C4-2B (cell line): ENCODE results near the gene SCTR.

Source experiments
- ZFX ChIP-seq: fragments of 450-650 bp; IDR thresholded peaks from 2 replicates; pipeline ENCODE4 v1.6.1; 2017
- TF ChIP-seq, protein P1 (sequence below): fragments of 450-650 bp; conservative IDR thresholded peaks from 2 replicates; pipeline ENCODE4 v1.5.1; 2017; ENCODE audit warnings: mild to moderate bottlenecking

DNA sequence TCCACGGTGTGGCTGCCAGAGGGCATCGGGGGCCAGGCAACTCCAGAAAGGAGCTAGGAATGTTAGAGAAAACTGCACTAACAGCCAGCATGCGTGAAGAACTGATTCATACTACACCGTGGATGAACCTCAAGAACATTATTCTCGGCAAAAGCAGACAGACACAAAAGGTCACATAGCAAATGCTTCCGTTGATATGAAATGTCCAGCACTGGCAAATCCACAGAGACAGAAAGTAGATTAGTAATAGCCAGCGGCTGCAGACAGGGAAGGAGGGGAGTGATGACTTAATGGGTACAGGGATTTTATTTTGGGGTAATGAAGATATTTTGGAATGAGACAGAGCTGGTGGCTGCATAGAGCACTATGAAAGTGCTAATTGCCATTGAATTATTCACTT lies 37.4 kb downstream of the SCTR start:
- TF ChIP-seq, protein P1, sequence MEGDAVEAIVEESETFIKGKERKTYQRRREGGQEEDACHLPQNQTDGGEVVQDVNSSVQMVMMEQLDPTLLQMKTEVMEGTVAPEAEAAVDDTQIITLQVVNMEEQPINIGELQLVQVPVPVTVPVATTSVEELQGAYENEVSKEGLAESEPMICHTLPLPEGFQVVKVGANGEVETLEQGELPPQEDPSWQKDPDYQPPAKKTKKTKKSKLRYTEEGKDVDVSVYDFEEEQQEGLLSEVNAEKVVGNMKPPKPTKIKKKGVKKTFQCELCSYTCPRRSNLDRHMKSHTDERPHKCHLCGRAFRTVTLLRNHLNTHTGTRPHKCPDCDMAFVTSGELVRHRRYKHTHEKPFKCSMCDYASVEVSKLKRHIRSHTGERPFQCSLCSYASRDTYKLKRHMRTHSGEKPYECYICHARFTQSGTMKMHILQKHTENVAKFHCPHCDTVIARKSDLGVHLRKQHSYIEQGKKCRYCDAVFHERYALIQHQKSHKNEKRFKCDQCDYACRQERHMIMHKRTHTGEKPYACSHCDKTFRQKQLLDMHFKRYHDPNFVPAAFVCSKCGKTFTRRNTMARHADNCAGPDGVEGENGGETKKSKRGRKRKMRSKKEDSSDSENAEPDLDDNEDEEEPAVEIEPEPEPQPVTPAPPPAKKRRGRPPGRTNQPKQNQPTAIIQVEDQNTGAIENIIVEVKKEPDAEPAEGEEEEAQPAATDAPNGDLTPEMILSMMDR, result no peak
- no peak for TF ChIP-seq ZFX
